Ascending aorta (tissue), 2 donors: ENCODE results near the gene MED28. TPM values are rescaled to one million over a fixed set of nuclear protein-coding genes. Genes with fewer than 3 reads are reported as not detected.

ENCODE experiments used
- DNase-seq, 2 donors: peaks; one replicate each; pipeline ENCODE4 v3.0.0-alpha.2; 2019; ENCODE audit warnings: low spot score in 2 of 2
- H3K27ac ChIP-seq, 2 donors: fragments of 200-600 bp; sonication (generic); one replicate each; pipeline ENCODE4 v1.5.1; 2016 to 2017; ENCODE audit warnings: mild to moderate bottlenecking in 1 of 2
- H3K27me3 ChIP-seq: fragments of 200-600 bp; sonication (generic); one replicate; pipeline ENCODE4 v1.5.1; 2017
- H3K36me3 ChIP-seq, 2 donors: fragments of 200-600 bp; sonication (generic); one replicate each; pipeline ENCODE4 v1.5.1; 2016
- H3K4me1 ChIP-seq, 2 donors: fragments of 200-600 bp; sonication (generic); one replicate each; pipeline ENCODE4 v1.5.1; 2016 to 2017; ENCODE audit warnings: mild to moderate bottlenecking in 1 of 2
- H3K4me3 ChIP-seq, 2 donors: fragments of 200-600 bp; sonication (generic); one replicate each; pipeline ENCODE4 v1.5.1; 2016 to 2017; ENCODE audit warnings: mild to moderate bottlenecking in 1 of 2
- H3K9me3 ChIP-seq, 2 donors: fragments of 200-600 bp; sonication (generic); one replicate each; pipeline ENCODE4 v1.5.1; 2016
- CTCF ChIP-seq, 3 experiments: fragments of 200-600 bp in 2 of 3; fragments of 450-650 bp in 1 of 3; sonication (generic) in 2 of 3; IDR thresholded peaks; one replicate each; pipeline ENCODE4 v1.5.1; 2016 to 2019; ENCODE audit warnings: antibody characterized with exemption in 3 of 3, mild to moderate bottlenecking in 1 of 3, moderate library complexity in 1 of 3
- intact Hi-C: fragments of 100-400 bp; cut with DNase I; formaldehyde crosslinking; loops from one replicate; pipeline ENCODE4 v1.15.1; 2023
- total RNA-seq: library from RNA; depleted of rRNA; stranded (reverse); fragments of >200 nt; gene quantifications from one replicate; pipeline ENCODE4 v1.1.0, GENCODE V29; 2016

MED28 gene
- total RNA-seq, 1 donor from 2014 or later = 6.2 TPM

- Histone ChIP-seq H3K27ac (no peak overlapping the region), H3K9me3 (no peaks in the 10 kb centered on the region), H3K4me1 (no peaks in the 10 kb centered on the region), H3K4me3 (no peak overlapping the region), H3K36me3 (no peaks in the 10 kb centered on the region), H3K27me3 (no peaks in the 10 kb centered on the region)
- TF ChIP-seq CTCF (IDR thresholded peaks at IDR 0.05) = no peak
- no peak for DNase-seq
- intact Hi-C loops = no loop called here
These were observed 67.1 kb downstream of the MED28 start for GRCh38 chr4:17681281-17682221.

GRCh38 chr4:17682222-17682566, 67.8 kb downstream of the MED28 start:
- no peaks in the 10 kb centered on the region for H3K36me3 ChIP-seq
- no peaks in the 10 kb centered on the region for H3K9me3 ChIP-seq
- no peaks in the 10 kb centered on the region for H3K4me1 ChIP-seq
- DNase-seq = no peak
- no peak for TF ChIP-seq CTCF (IDR thresholded peaks at IDR 0.05)
- intact Hi-C loops = no loop called here
- H3K4me3 ChIP-seq = no peak overlapping the region
- no peaks in the 10 kb centered on the region for H3K27me3 ChIP-seq
- no peak overlapping the region for H3K27ac ChIP-seq

Other genes starting within 250 kb of the MED28 start
- gene QDPR, start 102.6 kb upstream of the MED28 start, total RNA-seq = 32.7 TPM
- gene CLRN2, start 99.5 kb upstream of the MED28 start, total RNA-seq = not detected
- 60.3 TPM for gene LAP3, start 37.4 kb upstream of the MED28 start, total RNA-seq
- gene FAM184B, start 167.0 kb downstream of the MED28 start, total RNA-seq = not detected
- gene DCAF16, start 196.1 kb downstream of the MED28 start, total RNA-seq = 7.9 TPM
- gene NCAPG, start 196.3 kb downstream of the MED28 start, total RNA-seq = not detected